Smooth muscle cell (in vitro differentiated cells): ENCODE results near the gene TRANK1. TPM values are rescaled to one million over a fixed set of nuclear protein-coding genes. Genes with fewer than 3 reads are reported as not detected.

Experiments
- DNase-seq: peaks from one replicate; lab custom pipeline; 2025; ENCODE audit not compliant: unreplicated experiment; lab: John Stamatoyannopoulos, UW
- H2AFZ ChIP-seq: fragments of 200-600 bp; sonication (generic); 2 replicates; pipeline ENCODE4 v1.6.0; 2016; ENCODE audit warnings: antibody characterized with exemption, low read depth, mild to moderate bottlenecking
- H3F3A ChIP-seq: fragments of 200-600 bp; sonication (generic); 2 replicates; pipeline ENCODE4 v1.6.0; 2017; ENCODE audit warnings: antibody characterized with exemption, low read depth
- H3K27ac ChIP-seq: fragments of 200-600 bp; sonication (generic); 2 replicates; pipeline ENCODE4 v1.5.1; 2016; ENCODE audit warnings: low read depth, mild to moderate bottlenecking
- H3K27me3 ChIP-seq: fragments of 200-600 bp; sonication (generic); 2 replicates; pipeline ENCODE4 v1.6.1; 2016; ENCODE audit warnings: low read depth, mild to moderate bottlenecking
- H3K36me3 ChIP-seq: fragments of 200-600 bp; sonication (generic); 2 replicates; pipeline ENCODE4 v1.5.1; 2016; ENCODE audit warnings: low read depth
- H3K4me1 ChIP-seq: fragments of 200-600 bp; sonication (generic); 2 replicates; pipeline ENCODE4 v1.5.1; 2016; ENCODE audit warnings: low read depth
- H3K4me2 ChIP-seq: fragments of 200-600 bp; sonication (generic); 2 replicates; pipeline ENCODE4 v1.6.0; 2016; ENCODE audit warnings: mild to moderate bottlenecking
- H3K4me3 ChIP-seq: fragments of 200-600 bp; sonication (generic); 2 replicates; pipeline ENCODE4 v1.5.1; 2016; ENCODE audit warnings: mild to moderate bottlenecking
- H3K79me2 ChIP-seq: fragments of 200-600 bp; sonication (generic); 2 replicates; pipeline ENCODE4 v1.6.0; 2016; ENCODE audit warnings: low read depth, mild to moderate bottlenecking
- H3K9ac ChIP-seq: fragments of 200-600 bp; sonication (generic); 2 replicates; pipeline ENCODE4 v1.6.0; 2016; ENCODE audit warnings: low read depth
- H3K9me3 ChIP-seq: fragments of 200-600 bp; sonication (generic); replicated peaks from 2 replicates; pipeline ENCODE4 v1.5.1; 2016; ENCODE audit warnings: low read depth
- H4K20me1 ChIP-seq: fragments of 200-600 bp; sonication (generic); 2 replicates; pipeline ENCODE4 v1.6.0; 2016; ENCODE audit warnings: low read depth
- WGBS: methylation state at CpG from one replicate; pipeline ENCODE4 v1.1.7; 2016; ENCODE audit warnings: low lambda C conversion rate; 5-methylcytosine and 5-hydroxymethylcytosine counted together
- polyA plus RNA-seq: library from polyadenylated mRNA; unstranded; fragments of >200 nt; fragmentation: Nextera tagmentation; extraction: Ambion mirVana; gene quantifications from 2 replicates; pipeline ENCODE4 v1.2.1, GENCODE V29; 2016
- total RNA-seq: library from RNA; depleted of rRNA; stranded (reverse); fragments of >200 nt; gene quantifications from 2 replicates; pipeline ENCODE4 v1.2.3, GENCODE V29; 2014
- TF ChIP-seq, protein P1 (sequence below): fragments of 200-600 bp; sonication (generic); IDR thresholded peaks from 2 replicates; pipeline ENCODE4 v1.5.1; 2017; ENCODE audit warnings: borderline replicate concordance, mild to moderate bottlenecking, antibody characterized with exemption; ENCODE audit not compliant: insufficient read depth, poor library complexity, severe bottlenecking

The TRANK1 gene
- total and polyA plus RNA-seq, 2 experiments from 2014 or later = 2.4 to 5.2 TPM

DNA sequence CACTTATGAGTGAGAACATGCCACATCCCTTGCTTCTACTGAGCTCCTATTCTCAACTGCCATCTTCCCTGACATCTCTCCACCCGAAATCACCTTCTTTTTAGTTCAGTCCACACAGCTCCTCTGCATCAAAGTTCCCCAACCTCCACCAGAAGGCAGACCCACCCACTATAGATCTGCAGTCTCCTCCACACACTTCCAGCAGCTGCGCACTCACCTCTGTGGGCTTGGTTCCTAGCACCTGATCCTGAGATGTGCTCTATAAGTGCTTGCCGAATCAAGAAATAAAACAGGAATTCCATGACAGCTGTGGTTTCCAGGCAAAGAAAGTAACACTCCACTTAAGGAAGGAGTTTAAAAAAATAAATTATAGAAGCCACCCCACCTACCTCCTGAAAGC, 85.4 kb downstream of the TRANK1 start:
- H2AFZ ChIP-seq = no peak overlapping the region
- no peak for DNase-seq
- H3K9ac ChIP-seq = no peak overlapping the region
- WGBS = 96% methylated on average over 3 of the region's 3 CpGs
- no peaks in the 10 kb centered on the region for H3K9me3 ChIP-seq
- no peaks in the 10 kb centered on the region for H3F3A ChIP-seq
- H3K4me2 ChIP-seq = no peak overlapping the region
- no peaks in the 10 kb centered on the region for H4K20me1 ChIP-seq
- no peak overlapping the region for H3K27ac ChIP-seq
- H3K4me1 ChIP-seq = no peaks in the 10 kb centered on the region
- no peaks in the 10 kb centered on the region for H3K36me3 ChIP-seq
- TF ChIP-seq, protein P1, sequence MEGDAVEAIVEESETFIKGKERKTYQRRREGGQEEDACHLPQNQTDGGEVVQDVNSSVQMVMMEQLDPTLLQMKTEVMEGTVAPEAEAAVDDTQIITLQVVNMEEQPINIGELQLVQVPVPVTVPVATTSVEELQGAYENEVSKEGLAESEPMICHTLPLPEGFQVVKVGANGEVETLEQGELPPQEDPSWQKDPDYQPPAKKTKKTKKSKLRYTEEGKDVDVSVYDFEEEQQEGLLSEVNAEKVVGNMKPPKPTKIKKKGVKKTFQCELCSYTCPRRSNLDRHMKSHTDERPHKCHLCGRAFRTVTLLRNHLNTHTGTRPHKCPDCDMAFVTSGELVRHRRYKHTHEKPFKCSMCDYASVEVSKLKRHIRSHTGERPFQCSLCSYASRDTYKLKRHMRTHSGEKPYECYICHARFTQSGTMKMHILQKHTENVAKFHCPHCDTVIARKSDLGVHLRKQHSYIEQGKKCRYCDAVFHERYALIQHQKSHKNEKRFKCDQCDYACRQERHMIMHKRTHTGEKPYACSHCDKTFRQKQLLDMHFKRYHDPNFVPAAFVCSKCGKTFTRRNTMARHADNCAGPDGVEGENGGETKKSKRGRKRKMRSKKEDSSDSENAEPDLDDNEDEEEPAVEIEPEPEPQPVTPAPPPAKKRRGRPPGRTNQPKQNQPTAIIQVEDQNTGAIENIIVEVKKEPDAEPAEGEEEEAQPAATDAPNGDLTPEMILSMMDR = no peak
- H3K4me3 ChIP-seq = no peak overlapping the region
- H3K27me3 ChIP-seq = no peaks in the 10 kb centered on the region
- H3K79me2 ChIP-seq = no peaks in the 10 kb centered on the region

DNA sequence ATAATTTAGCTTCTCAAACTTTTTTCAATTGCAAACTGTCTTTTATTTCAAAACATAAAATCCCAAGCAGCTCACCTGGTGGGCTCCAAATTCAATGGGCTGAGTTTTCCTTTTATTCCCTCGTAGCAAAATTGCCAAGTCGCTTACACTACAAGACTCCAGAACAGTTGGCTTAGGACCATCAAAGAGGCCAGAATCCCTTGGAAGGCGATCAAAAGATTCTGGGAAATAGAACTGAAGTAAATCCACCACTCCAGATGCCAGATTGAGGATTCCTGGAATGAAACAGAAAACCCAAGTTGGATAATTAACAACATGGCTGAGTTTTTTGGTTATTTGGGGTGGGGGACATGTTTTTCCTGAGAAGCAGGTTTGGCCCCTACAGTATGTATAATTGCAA, 92.8 kb downstream of the TRANK1 start:
- Histone ChIP-seq H3K9ac (no peak overlapping the region), H3K36me3 (peaks cover 4% of the 10 kb centered on the region), H3K79me2 (no peaks in the 10 kb centered on the region), H4K20me1 (no peaks in the 10 kb centered on the region), H3K4me2 (no peak overlapping the region), H3F3A (no peaks in the 10 kb centered on the region), H3K9me3 (no peaks in the 10 kb centered on the region), H3K27ac (no peak overlapping the region), H3K4me3 (no peak overlapping the region), H2AFZ (no peak overlapping the region), H3K27me3 (no peaks in the 10 kb centered on the region), H3K4me1 (no peaks in the 10 kb centered on the region)
- DNase-seq = no peak
- TF ChIP-seq, protein P1 = no peak
- 92% methylated on average over 3 of the region's 3 CpGs for WGBS

DNA sequence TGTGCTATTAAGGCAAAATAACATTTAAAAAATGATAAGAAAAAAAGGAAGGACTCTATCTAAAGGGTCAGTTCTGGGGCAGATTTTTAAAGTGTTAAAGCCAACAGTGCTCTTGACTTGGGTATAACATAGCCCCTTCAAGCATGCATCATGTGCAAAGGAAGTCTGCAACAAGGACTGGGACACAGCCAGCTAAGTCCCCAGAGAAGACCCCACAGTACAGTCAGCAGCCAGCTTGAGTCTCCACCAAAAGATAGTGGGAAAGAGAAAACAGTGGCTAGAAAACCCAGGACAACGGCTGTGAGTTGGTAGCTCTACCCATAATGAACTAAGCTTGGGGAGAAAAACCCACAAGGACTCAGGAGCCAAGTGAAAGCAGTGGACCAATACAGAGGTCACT, 94.1 kb downstream of the TRANK1 start:
- no peaks in the 10 kb centered on the region for H3K4me1 ChIP-seq
- H3K9me3 ChIP-seq = no peaks in the 10 kb centered on the region
- no peak overlapping the region for H2AFZ ChIP-seq
- H3K4me2 ChIP-seq = no peak overlapping the region
- H3K4me3 ChIP-seq = no peak overlapping the region
- H4K20me1 ChIP-seq = no peaks in the 10 kb centered on the region
- H3K27ac ChIP-seq = no peak overlapping the region
- no peak overlapping the region for H3K9ac ChIP-seq
- no peaks in the 10 kb centered on the region for H3K27me3 ChIP-seq
- no peak for DNase-seq
- peaks cover 4% of the 10 kb centered on the region for H3K36me3 ChIP-seq
- no peaks in the 10 kb centered on the region for H3K79me2 ChIP-seq
- 100% methylated on average over 1 of the region's 1 CpG for WGBS
- TF ChIP-seq, protein P1 = no peak
- H3F3A ChIP-seq = no peaks in the 10 kb centered on the region

DNA sequence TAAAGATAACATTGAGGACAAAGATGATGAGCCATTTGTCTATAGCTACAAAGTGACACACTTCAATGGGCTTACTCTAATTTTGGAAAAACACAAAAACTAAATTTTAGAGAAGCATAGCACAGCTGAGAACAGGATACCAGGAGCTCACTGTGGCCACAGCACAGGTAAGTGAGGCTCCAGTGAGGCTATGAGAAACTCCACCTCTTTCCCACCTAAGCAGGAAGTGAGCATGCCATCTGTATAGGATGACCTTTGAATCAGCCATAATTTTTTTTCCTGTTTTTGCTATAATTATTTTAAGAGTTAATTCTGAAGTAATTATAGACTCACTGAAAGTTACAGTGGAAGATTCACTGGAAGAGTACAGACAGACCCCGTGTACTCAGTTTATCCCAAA, 98.4 kb downstream of the TRANK1 start:
- Histone ChIP-seq H3K79me2 (no peaks in the 10 kb centered on the region), H3K27ac (no peak overlapping the region), H3F3A (no peaks in the 10 kb centered on the region), H3K4me1 (no peaks in the 10 kb centered on the region), H2AFZ (no peak overlapping the region), H3K9me3 (no peaks in the 10 kb centered on the region), H3K4me2 (no peak overlapping the region), H3K36me3 (no peaks in the 10 kb centered on the region), H4K20me1 (no peaks in the 10 kb centered on the region), H3K27me3 (no peaks in the 10 kb centered on the region), H3K4me3 (no peak overlapping the region), H3K9ac (no peak overlapping the region)
- DNase-seq = no peak
- 100% methylated on average over 1 of the region's 1 CpG for WGBS
- TF ChIP-seq, protein P1 = no peak
